GM13977 (cell line): Measurements from ENCODE around the gene GPD2.
"Not testable (repeated sequence)": the region's sequence is repeated elsewhere in the genome, so short reads cannot be mapped to it uniquely, and the experiment has no call there.

Experiments used
- DNase-seq: peaks from one replicate; pipeline ENCODE4 v3.0.0; 2012; ENCODE audit warnings: low spot score
- CTCF ChIP-seq: IDR thresholded peaks from 2 replicates; pipeline ENCODE4 v1.5.1; 2012; ENCODE audit warnings: mild to moderate bottlenecking, control low read depth; ENCODE audit not compliant: insufficient read depth; ENCODE audit errors: extremely low read depth, missing control alignments
- in situ Hi-C: fragments of 300-500 bp; cut with MboI; formaldehyde crosslinking; loops from one replicate; pipeline ENCODE4 v1.12.0; 2022; ENCODE audit warnings: low sequenced_read_pairs, low pct_unique_long_range_greater_than_20kb, mixed read lengths, inconsistent platforms; ENCODE audit not compliant: unreplicated experiment

Gene GPD2

GRCh38 chr2:156490466-156490840 is 54.3 kb downstream of the GPD2 start:
- no peak for TF ChIP-seq CTCF
- in situ Hi-C loops: no loop called here
- DNase-seq: no peak

- no peak for TF ChIP-seq CTCF
- DNase-seq: no peak
- in situ Hi-C loops: no loop called here
These were observed 55.0 kb downstream of the GPD2 start for GRCh38 chr2:156491176-156491575.

GRCh38 chr2:156492979-156493378 is 56.8 kb downstream of the GPD2 start:
- in situ Hi-C loops: no loop called here
- DNase-seq: no peak
- no peak for TF ChIP-seq CTCF

- in situ Hi-C loops, DNase-seq: not testable (repeated sequence)
These were observed 59.8 kb downstream of the GPD2 start for GRCh38 chr2:156495998-156496397.

- no peak for DNase-seq
- in situ Hi-C loops: no loop called here
- TF ChIP-seq CTCF: no peak
These were observed 69.5 kb downstream of the GPD2 start for GRCh38 chr2:156505696-156506095.

- in situ Hi-C loops: no loop called here
These were observed 74.9 kb downstream of the GPD2 start for GRCh38 chr2:156511122-156511521.

GRCh38 chr2:156511803-156512202 is 75.6 kb downstream of the GPD2 start:
- TF ChIP-seq CTCF: no peak
- no peak for DNase-seq
- in situ Hi-C loops: no loop called here

More at GRCh38 chr2:156511122-156511521, 74.9 kb downstream of the GPD2 start:
- TF ChIP-seq CTCF: no peak
- no peak for DNase-seq
